Stimulated activated naive CD8-positive, alpha-beta T cell treated with anti-CD3 and anti-CD28 coated beads, Interleukin-15, Interleukin-2, amounts not matched to agents 100 ng/mL and 50 ng/mL, for 24 hours (primary cell): ENCODE results near the gene PDCD1.
"Not testable (repeated sequence)": the region's sequence is repeated elsewhere in the genome, so short reads cannot be mapped to it uniquely, and the experiment has no call there.

Experiments used
- H3K27ac Mint-ChIP-seq: one replicate; pipeline ENCODE4 v1.8.0; 2021; ENCODE audit warnings: mild to moderate bottlenecking, mixed read lengths
- H3K27me3 Mint-ChIP-seq: one replicate; pipeline ENCODE4 v1.8.0; 2021; ENCODE audit warnings: mixed read lengths
- H3K36me3 Mint-ChIP-seq: one replicate; pipeline ENCODE4 v1.8.0; 2021; ENCODE audit warnings: low read depth, mixed read lengths
- H3K4me1 Mint-ChIP-seq: one replicate; pipeline ENCODE4 v1.8.0; 2021; ENCODE audit warnings: low read depth, mixed read lengths
- H3K4me3 Mint-ChIP-seq: one replicate; pipeline ENCODE4 v1.8.0; 2021; ENCODE audit warnings: mild to moderate bottlenecking, mixed read lengths
- H3K9me3 Mint-ChIP-seq: one replicate; pipeline ENCODE4 v1.8.0; 2021; ENCODE audit warnings: mixed read lengths

PDCD1 gene

GRCh38 chr2:241814643-241815476 is 43.8 kb downstream of the PDCD1 start:
- Mint-ChIP-seq H3K27ac (no peak overlapping the region), H3K4me1 (peaks cover 7% of the 10 kb centered on the region), H3K9me3 (no peaks in the 10 kb centered on the region), H3K27me3 (no peaks in the 10 kb centered on the region), H3K4me3 (no peak overlapping the region), H3K36me3 (no peaks in the 10 kb centered on the region)

- Mint-ChIP-seq H3K36me3 (no peaks in the 10 kb centered on the region), H3K9me3 (no peaks in the 10 kb centered on the region), H3K27ac (no peak overlapping the region), H3K4me3 (no peak overlapping the region), H3K4me1 (peaks cover 7% of the 10 kb centered on the region), H3K27me3 (no peaks in the 10 kb centered on the region)
Measured at GRCh38 chr2:241814393-241814642, 44.4 kb downstream of the PDCD1 start.

- H3K27me3 Mint-ChIP-seq = no peaks in the 10 kb centered on the region
- no peak overlapping the region for H3K4me3 Mint-ChIP-seq
- H3K36me3 Mint-ChIP-seq = no peaks in the 10 kb centered on the region
- H3K9me3 Mint-ChIP-seq = no peaks in the 10 kb centered on the region
- H3K4me1 Mint-ChIP-seq = peaks cover 7% of the 10 kb centered on the region
- no peak overlapping the region for H3K27ac Mint-ChIP-seq
Measured at GRCh38 chr2:241813644-241814392, 44.9 kb downstream of the PDCD1 start.

DNA sequence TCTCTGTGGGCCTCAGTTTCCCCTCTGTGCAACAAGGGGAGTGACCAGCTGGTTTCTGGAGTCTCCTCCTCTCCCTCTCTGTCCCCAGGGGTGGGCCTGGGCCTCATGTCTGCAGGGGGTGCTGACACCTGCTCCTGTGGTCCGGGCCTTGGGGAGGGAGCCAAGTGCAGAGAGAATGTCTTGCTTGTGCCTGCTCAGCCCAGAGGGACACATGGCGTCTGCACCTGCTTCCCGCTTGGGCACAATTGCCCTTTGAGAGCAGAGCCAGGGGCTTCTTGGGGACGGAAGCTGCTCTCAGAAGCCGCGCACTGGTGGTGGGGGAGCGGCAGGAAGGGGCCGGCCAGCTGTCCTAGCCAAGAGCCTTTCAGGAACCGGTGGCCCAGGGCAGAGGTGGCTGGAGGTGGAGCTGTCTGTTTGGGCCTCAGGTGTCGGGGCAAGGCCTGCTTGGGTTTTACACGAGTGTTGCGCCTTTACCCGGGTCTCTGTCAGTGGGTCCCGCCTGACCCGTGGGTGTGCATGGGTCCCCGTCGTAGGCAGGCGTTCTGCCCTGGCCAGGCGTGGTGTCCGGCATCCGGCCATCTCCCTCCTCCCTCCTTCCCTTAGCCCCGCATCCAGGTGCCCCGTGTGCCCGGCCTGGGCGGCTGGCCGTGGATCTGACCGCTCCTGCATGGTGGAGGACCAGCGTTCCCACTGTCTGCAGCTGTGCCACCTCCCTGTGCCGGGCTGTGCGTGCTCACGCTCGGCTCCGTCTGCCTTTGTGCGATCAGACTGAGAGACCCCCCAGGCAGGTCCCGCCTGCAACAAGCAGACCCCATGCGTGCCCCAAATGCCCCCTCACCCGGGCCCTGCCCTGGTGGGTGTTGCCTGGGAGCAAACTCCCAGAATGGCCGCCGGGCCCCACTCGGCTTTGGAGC is 45.7 kb downstream of the PDCD1 start:
- Mint-ChIP-seq H3K27me3 (peaks cover 6% of the 10 kb centered on the region), H3K4me3 (no peak overlapping the region), H3K4me1 (peaks cover 7% of the 10 kb centered on the region), H3K36me3 (no peaks in the 10 kb centered on the region), H3K9me3 (no peaks in the 10 kb centered on the region), H3K27ac (no peak overlapping the region)

- no peak overlapping the region for H3K27ac Mint-ChIP-seq
- H3K27me3 Mint-ChIP-seq = peaks cover 6% of the 10 kb centered on the region
- no peak overlapping the region for H3K4me3 Mint-ChIP-seq
- H3K9me3 Mint-ChIP-seq = no peaks in the 10 kb centered on the region
- no peaks in the 10 kb centered on the region for H3K4me1 Mint-ChIP-seq
- H3K36me3 Mint-ChIP-seq = no peaks in the 10 kb centered on the region
Measured at GRCh38 chr2:241811952-241812729, 46.6 kb downstream of the PDCD1 start.

- no peaks in the 10 kb centered on the region for H3K9me3 Mint-ChIP-seq
- no peak overlapping the region for H3K27ac Mint-ChIP-seq
- H3K27me3 Mint-ChIP-seq = peaks cover 6% of the 10 kb centered on the region
- no peaks in the 10 kb centered on the region for H3K36me3 Mint-ChIP-seq
- no peaks in the 10 kb centered on the region for H3K4me1 Mint-ChIP-seq
- no peak overlapping the region for H3K4me3 Mint-ChIP-seq
Measured at GRCh38 chr2:241811201-241811951, 47.3 kb downstream of the PDCD1 start.

DNA sequence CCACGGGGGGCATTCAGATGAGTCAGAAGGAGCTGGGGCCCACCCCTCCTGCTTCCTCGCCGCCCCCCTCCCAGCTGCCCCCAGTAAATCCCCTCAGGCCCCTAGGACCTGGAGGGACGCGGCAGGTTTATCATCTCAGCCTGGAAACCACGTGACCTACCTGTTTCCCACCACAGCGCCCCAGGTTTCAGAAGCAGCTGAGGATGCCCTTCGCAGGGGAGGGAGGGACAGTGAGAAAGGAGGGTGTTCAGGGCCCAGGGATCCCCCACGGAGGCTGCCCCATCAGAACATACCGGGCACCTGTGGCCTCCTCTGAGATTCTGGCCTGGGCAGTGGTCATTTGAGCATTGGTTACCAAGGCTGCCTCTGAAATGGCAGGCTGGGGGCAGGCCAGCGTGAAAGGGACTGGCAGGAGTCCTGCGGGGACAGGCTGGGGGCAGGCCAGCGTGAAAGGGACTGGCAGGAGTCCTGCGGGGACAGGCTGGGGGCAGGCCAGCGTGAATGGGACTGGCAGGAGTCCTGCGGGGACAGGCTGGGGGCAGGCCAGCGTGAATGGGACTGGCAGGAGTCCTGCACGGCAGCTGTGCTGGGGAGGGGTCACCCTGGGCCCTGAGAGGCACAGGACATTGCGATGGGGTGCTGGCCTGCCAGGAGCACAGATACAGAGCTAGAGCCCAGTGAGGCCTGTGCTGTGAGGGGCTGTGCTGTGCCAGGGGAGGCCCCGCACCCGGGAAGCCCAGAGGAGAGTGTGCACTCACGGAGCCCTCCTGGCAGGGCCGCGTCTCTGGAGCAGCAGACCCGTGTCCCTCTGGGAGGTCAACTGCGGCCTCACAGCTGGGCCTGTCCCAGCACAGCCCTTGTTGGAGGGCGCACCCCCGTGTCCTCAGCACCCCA is 48.1 kb downstream of the PDCD1 start:
- no peak overlapping the region for H3K27ac Mint-ChIP-seq
- H3K4me1 Mint-ChIP-seq = no peaks in the 10 kb centered on the region
- no peaks in the 10 kb centered on the region for H3K9me3 Mint-ChIP-seq
- peaks cover 6% of the 10 kb centered on the region for H3K27me3 Mint-ChIP-seq
- H3K36me3 Mint-ChIP-seq = no peaks in the 10 kb centered on the region
- H3K4me3 Mint-ChIP-seq = no peak overlapping the region

DNA sequence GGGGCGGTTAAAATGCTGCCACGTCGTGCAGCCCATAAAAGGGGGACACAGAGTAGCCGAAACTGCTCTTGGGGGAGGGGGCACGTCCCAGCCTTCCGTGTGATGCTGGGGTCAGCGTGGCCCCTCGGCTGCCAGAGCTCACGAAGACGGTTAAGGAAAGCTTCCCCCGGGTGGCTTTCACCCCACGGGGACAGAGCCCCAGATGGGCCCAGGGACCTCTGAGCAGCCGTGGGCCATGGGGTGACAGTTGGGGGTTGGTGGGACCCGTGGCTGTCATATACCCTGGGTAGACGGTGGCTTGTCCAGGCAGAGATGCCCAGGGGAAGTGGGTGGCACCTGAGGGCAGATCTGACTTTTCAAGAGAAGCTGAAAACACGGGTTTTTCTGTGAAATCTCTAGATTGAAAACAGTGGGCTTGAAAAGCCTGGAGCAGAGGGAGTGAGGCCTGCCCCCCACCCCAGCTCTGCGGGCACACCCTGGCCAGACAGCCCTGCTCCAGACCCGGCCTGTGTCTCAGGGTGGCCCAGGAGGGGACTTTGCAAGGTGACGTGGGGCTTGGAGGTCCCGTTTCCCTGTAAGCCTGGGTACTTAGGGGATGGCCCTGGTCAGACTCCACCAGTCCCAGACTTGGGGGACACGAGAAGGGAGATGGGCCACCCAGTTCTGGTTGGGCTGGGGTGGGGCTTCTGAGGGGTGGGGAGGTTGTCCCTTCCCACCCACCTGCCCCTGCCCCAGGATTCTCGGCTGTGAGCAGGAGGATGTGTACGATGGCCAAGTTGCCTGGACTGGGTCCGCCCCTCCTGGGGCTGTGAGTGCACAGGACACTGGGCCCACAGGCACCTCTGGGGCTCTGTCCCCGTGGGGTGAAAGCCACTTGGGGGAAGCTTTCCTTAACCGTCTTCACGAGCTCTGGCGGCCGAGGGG is 49.0 kb downstream of the PDCD1 start:
- Mint-ChIP-seq H3K9me3 (no peaks in the 10 kb centered on the region), H3K36me3 (no peaks in the 10 kb centered on the region), H3K27ac (no peak overlapping the region), H3K4me1 (peaks cover 4% of the 10 kb centered on the region), H3K27me3 (peaks cover 6% of the 10 kb centered on the region), H3K4me3 (no peak overlapping the region)

GRCh38 chr2:241808721-241809382 is 49.8 kb downstream of the PDCD1 start, which contains the start of gene NEU4:
NEU4 (plus strand) TSS chr2:241809193; CDS start chr2:241814485, 5,292 bp downstream.
- Mint-ChIP-seq H3K27ac (no peak within 1 kb of the TSS), H3K9me3 (no peaks in the 10 kb centered on the region), H3K27me3 (peaks cover 6% of the 10 kb centered on the region), H3K4me1 (peaks cover 7% of the 10 kb centered on the region), H3K4me3 (no peak within 1 kb of the TSS), H3K36me3 (no peaks in the 10 kb centered on the region)

DNA sequence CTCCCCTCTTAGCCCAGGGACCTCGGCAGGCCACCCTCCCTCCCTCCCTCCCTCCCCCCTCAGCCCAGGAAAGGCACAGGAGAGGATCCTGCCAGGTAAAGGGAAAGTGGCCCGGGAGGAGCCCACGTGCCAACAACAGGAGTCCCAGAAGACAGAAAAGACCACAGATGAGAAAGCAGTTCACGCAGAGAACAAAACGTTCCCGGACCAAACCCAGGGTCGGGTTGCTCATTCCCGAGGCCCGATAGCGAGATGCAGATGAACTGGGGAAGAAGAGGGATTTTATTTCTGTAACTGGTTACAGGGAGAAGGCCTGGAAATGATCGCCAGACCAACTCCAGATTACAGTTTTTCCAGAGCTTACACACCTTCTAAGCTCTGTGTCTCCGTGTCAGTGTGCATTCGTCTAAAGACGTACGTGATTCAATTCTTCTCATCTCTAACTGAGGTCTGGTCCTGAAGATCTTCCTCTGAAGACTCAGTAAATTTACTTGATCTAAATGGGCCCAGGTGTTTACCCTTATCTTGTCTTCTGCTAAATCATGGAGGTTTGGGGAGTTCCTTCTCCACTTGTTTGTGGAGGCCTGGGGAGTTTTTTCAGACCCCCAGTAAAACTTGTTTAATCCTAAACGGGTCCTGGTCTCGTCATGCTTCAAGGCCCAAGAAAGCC is 50.5 kb downstream of the PDCD1 start:
- no peak overlapping the region for H3K27ac Mint-ChIP-seq
- peaks cover 9% of the 10 kb centered on the region for H3K27me3 Mint-ChIP-seq
- H3K36me3 Mint-ChIP-seq = no peaks in the 10 kb centered on the region
- peaks cover 9% of the 10 kb centered on the region for H3K4me1 Mint-ChIP-seq
- H3K4me3 Mint-ChIP-seq = no peak overlapping the region
- H3K9me3 Mint-ChIP-seq = no peaks in the 10 kb centered on the region

DNA sequence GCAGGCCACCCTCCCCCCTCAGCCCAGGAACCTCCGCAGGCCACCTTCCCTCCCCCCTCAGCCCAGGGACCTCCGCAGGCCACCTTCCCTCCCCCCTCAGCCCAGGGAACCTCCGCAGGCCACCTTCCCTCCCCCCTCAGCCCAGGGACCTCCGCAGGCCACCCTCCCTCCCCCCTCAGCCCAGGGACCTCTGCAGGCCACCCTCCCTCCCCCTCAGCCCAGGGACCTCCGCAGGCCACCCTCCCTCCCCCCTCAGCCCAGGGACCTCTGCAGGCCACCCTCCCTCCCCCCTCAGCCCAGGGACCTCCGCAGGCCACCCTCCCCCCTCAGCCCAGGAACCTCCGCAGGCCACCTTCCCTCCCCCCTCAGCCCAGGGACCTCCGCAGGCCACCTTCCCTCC is 52.5 kb downstream of the PDCD1 start:
- not testable (repeated sequence) for H3K36me3 Mint-ChIP-seq

More for the DNA sequence above, 52.5 kb downstream of the PDCD1 start:
- H3K4me1 Mint-ChIP-seq = peaks cover 10% of the 10 kb centered on the region
- H3K27me3 Mint-ChIP-seq, H3K9me3 Mint-ChIP-seq, H3K27ac Mint-ChIP-seq, H3K4me3 Mint-ChIP-seq: not testable (repeated sequence)
